ENCODE results near the gene FRMD4A.

GRCh38 chr10:13698217-13698616 is 632.5 kb downstream of the FRMD4A start:
- TF ChIP-seq POLR2A (IDR thresholded peaks at IDR 0.05), result no peak
- TF ChIP-seq POLR2AphosphoS5 (IDR thresholded peaks at IDR 0.05), result no peak
